ENCODE results near the gene CDC42BPA.

DNA sequence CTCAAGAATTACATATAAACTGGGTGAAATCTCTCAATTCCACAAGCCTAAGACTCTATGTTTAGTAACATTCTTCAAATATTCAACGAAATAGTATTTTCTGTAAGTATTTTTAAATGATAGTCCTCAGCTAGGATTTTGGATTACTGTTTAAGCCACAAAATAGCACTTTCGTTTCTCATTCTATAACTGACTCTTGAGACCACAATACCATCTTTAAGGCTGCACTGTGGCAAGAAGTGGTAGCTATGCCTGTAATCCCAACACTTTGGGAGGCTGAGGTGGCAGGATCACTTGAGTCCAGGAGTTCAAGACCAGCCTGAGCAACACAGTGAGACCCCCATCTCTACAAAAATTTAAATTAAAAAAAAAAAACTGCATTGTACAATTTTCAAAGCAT is 126.7 kb downstream of the CDC42BPA start:
- no peak for TF ChIP-seq EZH2 (IDR thresholded peaks at IDR 0.05; ENCODE audit: low read length)
- TF ChIP-seq, protein P1, sequence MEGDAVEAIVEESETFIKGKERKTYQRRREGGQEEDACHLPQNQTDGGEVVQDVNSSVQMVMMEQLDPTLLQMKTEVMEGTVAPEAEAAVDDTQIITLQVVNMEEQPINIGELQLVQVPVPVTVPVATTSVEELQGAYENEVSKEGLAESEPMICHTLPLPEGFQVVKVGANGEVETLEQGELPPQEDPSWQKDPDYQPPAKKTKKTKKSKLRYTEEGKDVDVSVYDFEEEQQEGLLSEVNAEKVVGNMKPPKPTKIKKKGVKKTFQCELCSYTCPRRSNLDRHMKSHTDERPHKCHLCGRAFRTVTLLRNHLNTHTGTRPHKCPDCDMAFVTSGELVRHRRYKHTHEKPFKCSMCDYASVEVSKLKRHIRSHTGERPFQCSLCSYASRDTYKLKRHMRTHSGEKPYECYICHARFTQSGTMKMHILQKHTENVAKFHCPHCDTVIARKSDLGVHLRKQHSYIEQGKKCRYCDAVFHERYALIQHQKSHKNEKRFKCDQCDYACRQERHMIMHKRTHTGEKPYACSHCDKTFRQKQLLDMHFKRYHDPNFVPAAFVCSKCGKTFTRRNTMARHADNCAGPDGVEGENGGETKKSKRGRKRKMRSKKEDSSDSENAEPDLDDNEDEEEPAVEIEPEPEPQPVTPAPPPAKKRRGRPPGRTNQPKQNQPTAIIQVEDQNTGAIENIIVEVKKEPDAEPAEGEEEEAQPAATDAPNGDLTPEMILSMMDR (optimal IDR thresholded peaks at IDR 0.05 in 1 of 3, IDR thresholded peaks at IDR 0.05 in 1 of 3, conservative IDR thresholded peaks at IDR 0.05 in 1 of 3; ENCODE audit: extremely low read depth in 1 of 3, insufficient read depth in 2 of 3, low read length in 3 of 3): no peak
